Loucy (cell line): ENCODE results near the gene PCDHGA1.
A peak's percentile ranks its signal among the peaks of the same experiment; 100 is the strongest.

Experiments used
- H2AFZ ChIP-seq: fragments of 200-600 bp; sonication (generic); 2 replicates; pipeline ENCODE4 v1.6.0; 2016; ENCODE audit warnings: antibody characterized with exemption, mild to moderate bottlenecking, low read length, moderate library complexity
- H3F3A ChIP-seq: fragments of 200-600 bp; 2 replicates; pipeline ENCODE4 v1.6.0; 2016; ENCODE audit warnings: antibody characterized with exemption, low read depth, mild to moderate bottlenecking
- H3K27me3 ChIP-seq: fragments of 200-600 bp; sonication (generic); 2 replicates; pipeline ENCODE4 v1.6.1; 2014; ENCODE audit warnings: low read length, mild to moderate bottlenecking; ENCODE audit not compliant: insufficient read depth, poor library complexity, severe bottlenecking
- H3K36me3 ChIP-seq: fragments of 200-600 bp; sonication (generic); 2 replicates; pipeline ENCODE4 v1.6.1; 2016; ENCODE audit warnings: low read length; ENCODE audit not compliant: insufficient read depth
- H3K4me1 ChIP-seq: fragments of 200-600 bp; sonication (generic); 2 replicates; pipeline ENCODE4 v1.5.1; 2014; ENCODE audit warnings: low read length, mild to moderate bottlenecking; ENCODE audit not compliant: insufficient read depth, poor library complexity, severe bottlenecking
- H3K4me2 ChIP-seq: fragments of 200-600 bp; sonication (generic); 2 replicates; pipeline ENCODE4 v1.6.0; 2014; ENCODE audit warnings: antibody characterized with exemption, low read length, low read depth, mild to moderate bottlenecking; ENCODE audit not compliant: poor library complexity, severe bottlenecking
- H3K4me3 ChIP-seq: fragments of 200-600 bp; sonication (generic); 2 replicates; pipeline ENCODE4 v1.5.1; 2014; ENCODE audit warnings: low read length, mild to moderate bottlenecking, mixed read lengths; ENCODE audit not compliant: poor library complexity, severe bottlenecking
- H3K79me2 ChIP-seq: fragments of 200-600 bp; sonication (generic); 2 replicates; pipeline ENCODE4 v1.6.1; 2014; ENCODE audit warnings: low read length; ENCODE audit not compliant: insufficient read depth
- H3K9ac ChIP-seq: fragments of 200-600 bp; sonication (generic); 2 replicates; pipeline ENCODE4 v1.6.0; 2014; ENCODE audit warnings: mild to moderate bottlenecking, low read depth, low read length, moderate library complexity; ENCODE audit not compliant: poor library complexity, severe bottlenecking
- H3K9me2 ChIP-seq: fragments of 200-600 bp; sonication (generic); replicated peaks from 2 replicates; pipeline ENCODE4 v1.6.1; 2016; ENCODE audit warnings: low read depth, low read length, mixed read lengths
- H3K9me3 ChIP-seq: fragments of 200-600 bp; sonication (generic); 2 replicates; pipeline ENCODE4 v1.6.1; 2014; ENCODE audit warnings: mild to moderate bottlenecking, antibody characterized with exemption, low read length, low read depth; ENCODE audit not compliant: insufficient read depth
- H4K20me1 ChIP-seq: fragments of 200-600 bp; sonication (generic); 2 replicates; pipeline ENCODE4 v1.6.0; 2014; ENCODE audit warnings: antibody characterized with exemption, low read length, mild to moderate bottlenecking; ENCODE audit not compliant: insufficient read depth, poor library complexity, severe bottlenecking
- CTCF ChIP-seq: fragments of 200-600 bp; sonication (generic); conservative IDR thresholded peaks from 2 replicates; pipeline ENCODE4 v1.5.1; 2014; ENCODE audit warnings: mild to moderate bottlenecking, antibody characterized with exemption, low read length
- EZH2phosphoT487 ChIP-seq: fragments of 200-600 bp; IDR thresholded peaks from 2 replicates; pipeline ENCODE4 v1.6.1; 2018; ENCODE audit warnings: antibody characterized with exemption, mild to moderate bottlenecking, moderate library complexity, borderline replicate concordance

PCDHGA1 gene

GRCh38 chr5:141547921-141548320, 217.6 kb downstream of the PCDHGA1 start:
- Histone ChIP-seq H3K36me3 (peaks cover 52% of the 10 kb centered on the region), H3K79me2 (peaks cover 32% of the 10 kb centered on the region), H3K27me3 (no peaks in the 10 kb centered on the region)

GRCh38 chr5:141557681-141558136, 227.4 kb downstream of the PCDHGA1 start:
- TF ChIP-seq CTCF (peak; percentile 94), EZH2phosphoT487 (no peak)
- H2AFZ ChIP-seq = no peak overlapping the region
- H3K4me3 ChIP-seq = no peak overlapping the region

More at GRCh38 chr5:141547921-141548320, 217.6 kb downstream of the PCDHGA1 start:
- no peak overlapping the region for H2AFZ ChIP-seq
- TF ChIP-seq EZH2phosphoT487 (no peak), CTCF (no peak)
- no peaks in the 10 kb centered on the region; the same call in 1 of the 2 replicates for H3F3A ChIP-seq
- no peak overlapping the region for H3K4me2 ChIP-seq
- H4K20me1 ChIP-seq = peaks cover 4% of the 10 kb centered on the region
- H3K4me1 ChIP-seq = peaks cover 3% of the 10 kb centered on the region
- H3K9me2 ChIP-seq = no peaks in the 10 kb centered on the region
- H3K9ac ChIP-seq = no peak overlapping the region
- peaks cover 4% of the 10 kb centered on the region; the same call in 1 of the 2 replicates for H3K9me3 ChIP-seq
- H3K4me3 ChIP-seq = no peak overlapping the region

GRCh38 chr5:141558150-141558549, 227.8 kb downstream of the PCDHGA1 start:
- Histone ChIP-seq H3K4me3 (no peak overlapping the region), H3K79me2 (no peaks in the 10 kb centered on the region), H3K9ac (no peak overlapping the region), H3K27me3 (no peaks in the 10 kb centered on the region), H3K9me2 (no peaks in the 10 kb centered on the region), H3K4me2 (no peak overlapping the region), H3K36me3 (peaks cover 83% of the 10 kb centered on the region), H3K9me3 (no peaks in the 10 kb centered on the region), H2AFZ (no peak overlapping the region), H3K4me1 (no peaks in the 10 kb centered on the region), H4K20me1 (peaks cover 8% of the 10 kb centered on the region), H3F3A (no peaks in the 10 kb centered on the region)
- TF ChIP-seq CTCF (peak; percentile 31; the same call in 1 of the 2 replicates), EZH2phosphoT487 (no peak)

More at GRCh38 chr5:141557681-141558136, 227.4 kb downstream of the PCDHGA1 start:
- Histone ChIP-seq H3F3A (no peaks in the 10 kb centered on the region), H3K79me2 (no peaks in the 10 kb centered on the region), H3K4me2 (no peak overlapping the region), H3K4me1 (no peaks in the 10 kb centered on the region), H3K36me3 (peaks cover 78% of the 10 kb centered on the region), H3K9me2 (no peaks in the 10 kb centered on the region), H3K9me3 (no peaks in the 10 kb centered on the region), H4K20me1 (peaks cover 8% of the 10 kb centered on the region), H3K9ac (no peak overlapping the region), H3K27me3 (no peaks in the 10 kb centered on the region)
